GM23338 (cell line): ENCODE data around the gene TSPOAP1. TPM values are rescaled to one million over a fixed set of nuclear protein-coding genes. Genes with fewer than 3 reads are reported as not detected.

Experiments used
- ATAC-seq: fragments of 200-7000 bp; cut with Tn5 transposase; 3 replicates; pipeline ENCODE4 v1.9.1; 2020
- DNase-seq: peaks from one replicate; pipeline ENCODE4 v3.0.0-alpha.2; 2015; ENCODE audit warnings: low spot score
- H2AFZ ChIP-seq: fragments of 200-600 bp; sonication (generic); 2 replicates; pipeline ENCODE4 v1.8.0; 2016; ENCODE audit warnings: antibody characterized with exemption, mild to moderate bottlenecking, moderate library complexity
- H3F3A ChIP-seq: fragments of 200-600 bp; sonication (generic); replicated peaks from 2 replicates; pipeline ENCODE4 v1.8.0; 2017; ENCODE audit warnings: antibody characterized with exemption, mixed run types, low read depth
- H3K27ac ChIP-seq: fragments of 200-600 bp; sonication (generic); 2 replicates; pipeline ENCODE4 v1.6.1; 2016; ENCODE audit warnings: low read depth
- H3K27me3 ChIP-seq: fragments of 200-600 bp; sonication (generic); 2 replicates; pipeline ENCODE4 v1.8.0; 2016; ENCODE audit warnings: mild to moderate bottlenecking, mixed run types, moderate library complexity; ENCODE audit not compliant: insufficient read depth
- H3K36me3 ChIP-seq: fragments of 200-600 bp; sonication (generic); 2 replicates; pipeline ENCODE4 v1.8.0; 2016; ENCODE audit warnings: mild to moderate bottlenecking; ENCODE audit not compliant: insufficient read depth
- H3K4me1 ChIP-seq: fragments of 200-600 bp; sonication (generic); 2 replicates; pipeline ENCODE4 v1.8.0; 2016; ENCODE audit warnings: mild to moderate bottlenecking, moderate library complexity; ENCODE audit not compliant: insufficient read depth
- H3K4me2 ChIP-seq: fragments of 200-600 bp; sonication (generic); 2 replicates; pipeline ENCODE4 v1.7.1; 2017; ENCODE audit warnings: mixed run types
- H3K4me3 ChIP-seq: fragments of 200-600 bp; sonication (generic); 2 replicates; pipeline ENCODE4 v1.6.1; 2016; ENCODE audit warnings: mixed run types
- H3K79me2 ChIP-seq: fragments of 200-600 bp; sonication (generic); replicated peaks from 2 replicates; pipeline ENCODE4 v1.8.0; 2017; ENCODE audit warnings: mild to moderate bottlenecking; ENCODE audit not compliant: insufficient read depth
- H3K9me2 ChIP-seq: fragments of 200-600 bp; sonication (generic); 2 replicates; pipeline ENCODE4 v1.8.0; 2017; ENCODE audit not compliant: insufficient read depth
- H4K20me1 ChIP-seq: fragments of 200-600 bp; sonication (generic); replicated peaks from 2 replicates; pipeline ENCODE4 v1.8.0; 2017; ENCODE audit warnings: mild to moderate bottlenecking; ENCODE audit not compliant: insufficient read depth
- H3K27ac Mint-ChIP-seq: 2 replicates; pipeline ENCODE4 v1.8.0; 2020; ENCODE audit warnings: inconsistent platforms, mild to moderate bottlenecking, moderate library complexity, mixed read lengths
- H3K27me3 Mint-ChIP-seq: 3 replicates; pipeline ENCODE4 v1.8.0; 2022; ENCODE audit warnings: low read depth, mild to moderate bottlenecking, moderate library complexity, mixed read lengths, inconsistent platforms; ENCODE audit not compliant: insufficient read depth, poor library complexity
- H3K36me3 Mint-ChIP-seq: 3 replicates; pipeline ENCODE4 v1.8.0; 2021; ENCODE audit warnings: low read depth, mild to moderate bottlenecking, inconsistent platforms, moderate library complexity, mixed read lengths
- H3K4me1 Mint-ChIP-seq: 3 replicates; pipeline ENCODE4 v1.8.0; 2020; ENCODE audit warnings: mild to moderate bottlenecking, inconsistent platforms, mixed read lengths
- H3K4me3 Mint-ChIP-seq: 3 replicates; pipeline ENCODE4 v1.8.0; 2021; ENCODE audit warnings: moderate library complexity, mild to moderate bottlenecking, inconsistent platforms, mixed read lengths
- H3K9me3 Mint-ChIP-seq: 3 replicates; pipeline ENCODE4 v1.8.0; 2020; ENCODE audit warnings: moderate library complexity, mild to moderate bottlenecking, inconsistent platforms, mixed read lengths
- CREB1 ChIP-seq: fragments of 250-450 bp; sonication (Bioruptor Pico); IDR thresholded peaks from 2 replicates; pipeline ENCODE4 v1.5.0; 2020; ENCODE audit warnings: low read depth, mild to moderate bottlenecking, moderate library complexity
- EZH2phosphoT487 ChIP-seq: fragments of 200-600 bp; sonication (generic); IDR thresholded peaks from one replicate; pipeline ENCODE4 v1.8.1; 2018; ENCODE audit warnings: antibody characterized with exemption; ENCODE audit not compliant: unreplicated experiment
- JUNB ChIP-seq: IDR thresholded peaks from one replicate; pipeline ENCODE4 v1.6.1; 2016; ENCODE audit warnings: antibody characterized with exemption; ENCODE audit not compliant: unreplicated experiment
- NANOG ChIP-seq: IDR thresholded peaks from 2 replicates; pipeline ENCODE4 v1.6.1; 2016; ENCODE audit warnings: antibody characterized with exemption, borderline replicate concordance
- POLR2AphosphoS5 ChIP-seq: IDR thresholded peaks from 2 replicates; pipeline ENCODE4 v1.6.1; 2016; ENCODE audit warnings: antibody characterized with exemption, low read depth
- STAT1 ChIP-seq: IDR thresholded peaks from one replicate; pipeline ENCODE4 v1.6.1; 2016; ENCODE audit warnings: antibody characterized with exemption; ENCODE audit not compliant: unreplicated experiment
- ZNF114 ChIP-seq: fragments of 250-450 bp; sonication (Bioruptor Pico); IDR thresholded peaks from 2 replicates; pipeline ENCODE4 v1.5.0; 2020; ENCODE audit warnings: mild to moderate bottlenecking, moderate library complexity
- ZNF331 ChIP-seq: fragments of 250-450 bp; sonication (Bioruptor Pico); IDR thresholded peaks from 2 replicates; pipeline ENCODE4 v1.5.0; 2020; ENCODE audit warnings: low read depth, mild to moderate bottlenecking, moderate library complexity
- polyA plus RNA-seq: library from polyadenylated mRNA; unstranded; fragments of >200 nt; fragmentation: Nextera tagmentation; extraction: Ambion mirVana; gene quantifications from 2 replicates; pipeline ENCODE4 v1.2.1, GENCODE V29; 2016
- total RNA-seq: library from RNA; depleted of rRNA; stranded (reverse); fragments of >200 nt; shearing (Covaris generic); gene quantifications from 2 replicates; pipeline ENCODE4 v1.2.3, GENCODE V29; 2014
- TF ChIP-seq, protein P1 (sequence below): IDR thresholded peaks from one replicate; pipeline ENCODE4 v1.6.1; 2018; ENCODE audit warnings: antibody characterized with exemption; ENCODE audit not compliant: unreplicated experiment
- TF ChIP-seq, protein P2 (sequence below): fragments of 250-450 bp; sonication (Bioruptor Pico); IDR thresholded peaks from 2 replicates; pipeline ENCODE4 v1.5.0; 2020; ENCODE audit warnings: mild to moderate bottlenecking, moderate library complexity
- TF ChIP-seq, protein P3 (sequence below): IDR thresholded peaks from 2 replicates; pipeline ENCODE4 v1.6.1; 2016; ENCODE audit warnings: antibody characterized with exemption

The TSPOAP1 gene
- total and polyA plus RNA-seq, 2 experiments from 2014 or later = 7.3 to 11.8 TPM

DNA sequence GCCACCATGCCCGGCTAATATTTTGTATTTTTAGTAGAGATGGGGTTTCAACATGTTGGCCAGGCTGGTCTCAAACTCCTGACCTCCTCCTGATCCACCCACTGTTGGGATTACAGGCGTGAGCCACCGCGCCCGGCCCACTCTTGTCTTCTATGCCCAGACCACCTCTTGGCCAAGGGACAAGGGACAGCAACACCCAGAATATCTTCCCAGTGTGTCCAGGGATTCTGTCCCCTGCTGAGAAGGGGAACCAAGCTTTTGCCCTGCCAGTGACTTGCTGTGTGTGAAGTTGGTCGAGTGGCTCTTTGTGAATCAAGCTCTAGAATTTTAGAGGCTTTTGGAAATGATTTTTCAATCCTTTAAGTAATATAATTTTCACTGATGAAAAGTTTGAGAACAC lies 46.2 kb downstream of the TSPOAP1 start:
- Mint-ChIP-seq H3K27me3 (peaks cover 20% of the 10 kb centered on the region), H3K9me3 (no peaks in the 10 kb centered on the region), H3K4me3 (no peak overlapping the region), H3K4me1 (peaks cover 25% of the 10 kb centered on the region), H3K36me3 (no peaks in the 10 kb centered on the region), H3K27ac (no peak overlapping the region)
- H3K27me3 ChIP-seq = peaks cover 30% of the 10 kb centered on the region
- H2AFZ ChIP-seq = no peak overlapping the region
- H3F3A ChIP-seq = no peaks in the 10 kb centered on the region
- H3K4me2 ChIP-seq = no peak overlapping the region
- TF ChIP-seq POLR2AphosphoS5 (no peak), JUNB (no peak), STAT1 (no peak), NANOG (no peak), CREB1 (CRISPR knock-in tag) (no peak), ZNF331 (CRISPR knock-in tag) (no peak), EZH2phosphoT487 (no peak), ZNF114 (CRISPR knock-in tag) (no peak)
- TF ChIP-seq, protein P1, sequence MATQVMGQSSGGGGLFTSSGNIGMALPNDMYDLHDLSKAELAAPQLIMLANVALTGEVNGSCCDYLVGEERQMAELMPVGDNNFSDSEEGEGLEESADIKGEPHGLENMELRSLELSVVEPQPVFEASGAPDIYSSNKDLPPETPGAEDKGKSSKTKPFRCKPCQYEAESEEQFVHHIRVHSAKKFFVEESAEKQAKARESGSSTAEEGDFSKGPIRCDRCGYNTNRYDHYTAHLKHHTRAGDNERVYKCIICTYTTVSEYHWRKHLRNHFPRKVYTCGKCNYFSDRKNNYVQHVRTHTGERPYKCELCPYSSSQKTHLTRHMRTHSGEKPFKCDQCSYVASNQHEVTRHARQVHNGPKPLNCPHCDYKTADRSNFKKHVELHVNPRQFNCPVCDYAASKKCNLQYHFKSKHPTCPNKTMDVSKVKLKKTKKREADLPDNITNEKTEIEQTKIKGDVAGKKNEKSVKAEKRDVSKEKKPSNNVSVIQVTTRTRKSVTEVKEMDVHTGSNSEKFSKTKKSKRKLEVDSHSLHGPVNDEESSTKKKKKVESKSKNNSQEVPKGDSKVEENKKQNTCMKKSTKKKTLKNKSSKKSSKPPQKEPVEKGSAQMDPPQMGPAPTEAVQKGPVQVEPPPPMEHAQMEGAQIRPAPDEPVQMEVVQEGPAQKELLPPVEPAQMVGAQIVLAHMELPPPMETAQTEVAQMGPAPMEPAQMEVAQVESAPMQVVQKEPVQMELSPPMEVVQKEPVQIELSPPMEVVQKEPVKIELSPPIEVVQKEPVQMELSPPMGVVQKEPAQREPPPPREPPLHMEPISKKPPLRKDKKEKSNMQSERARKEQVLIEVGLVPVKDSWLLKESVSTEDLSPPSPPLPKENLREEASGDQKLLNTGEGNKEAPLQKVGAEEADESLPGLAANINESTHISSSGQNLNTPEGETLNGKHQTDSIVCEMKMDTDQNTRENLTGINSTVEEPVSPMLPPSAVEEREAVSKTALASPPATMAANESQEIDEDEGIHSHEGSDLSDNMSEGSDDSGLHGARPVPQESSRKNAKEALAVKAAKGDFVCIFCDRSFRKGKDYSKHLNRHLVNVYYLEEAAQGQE = no peak
- TF ChIP-seq, protein P2, sequence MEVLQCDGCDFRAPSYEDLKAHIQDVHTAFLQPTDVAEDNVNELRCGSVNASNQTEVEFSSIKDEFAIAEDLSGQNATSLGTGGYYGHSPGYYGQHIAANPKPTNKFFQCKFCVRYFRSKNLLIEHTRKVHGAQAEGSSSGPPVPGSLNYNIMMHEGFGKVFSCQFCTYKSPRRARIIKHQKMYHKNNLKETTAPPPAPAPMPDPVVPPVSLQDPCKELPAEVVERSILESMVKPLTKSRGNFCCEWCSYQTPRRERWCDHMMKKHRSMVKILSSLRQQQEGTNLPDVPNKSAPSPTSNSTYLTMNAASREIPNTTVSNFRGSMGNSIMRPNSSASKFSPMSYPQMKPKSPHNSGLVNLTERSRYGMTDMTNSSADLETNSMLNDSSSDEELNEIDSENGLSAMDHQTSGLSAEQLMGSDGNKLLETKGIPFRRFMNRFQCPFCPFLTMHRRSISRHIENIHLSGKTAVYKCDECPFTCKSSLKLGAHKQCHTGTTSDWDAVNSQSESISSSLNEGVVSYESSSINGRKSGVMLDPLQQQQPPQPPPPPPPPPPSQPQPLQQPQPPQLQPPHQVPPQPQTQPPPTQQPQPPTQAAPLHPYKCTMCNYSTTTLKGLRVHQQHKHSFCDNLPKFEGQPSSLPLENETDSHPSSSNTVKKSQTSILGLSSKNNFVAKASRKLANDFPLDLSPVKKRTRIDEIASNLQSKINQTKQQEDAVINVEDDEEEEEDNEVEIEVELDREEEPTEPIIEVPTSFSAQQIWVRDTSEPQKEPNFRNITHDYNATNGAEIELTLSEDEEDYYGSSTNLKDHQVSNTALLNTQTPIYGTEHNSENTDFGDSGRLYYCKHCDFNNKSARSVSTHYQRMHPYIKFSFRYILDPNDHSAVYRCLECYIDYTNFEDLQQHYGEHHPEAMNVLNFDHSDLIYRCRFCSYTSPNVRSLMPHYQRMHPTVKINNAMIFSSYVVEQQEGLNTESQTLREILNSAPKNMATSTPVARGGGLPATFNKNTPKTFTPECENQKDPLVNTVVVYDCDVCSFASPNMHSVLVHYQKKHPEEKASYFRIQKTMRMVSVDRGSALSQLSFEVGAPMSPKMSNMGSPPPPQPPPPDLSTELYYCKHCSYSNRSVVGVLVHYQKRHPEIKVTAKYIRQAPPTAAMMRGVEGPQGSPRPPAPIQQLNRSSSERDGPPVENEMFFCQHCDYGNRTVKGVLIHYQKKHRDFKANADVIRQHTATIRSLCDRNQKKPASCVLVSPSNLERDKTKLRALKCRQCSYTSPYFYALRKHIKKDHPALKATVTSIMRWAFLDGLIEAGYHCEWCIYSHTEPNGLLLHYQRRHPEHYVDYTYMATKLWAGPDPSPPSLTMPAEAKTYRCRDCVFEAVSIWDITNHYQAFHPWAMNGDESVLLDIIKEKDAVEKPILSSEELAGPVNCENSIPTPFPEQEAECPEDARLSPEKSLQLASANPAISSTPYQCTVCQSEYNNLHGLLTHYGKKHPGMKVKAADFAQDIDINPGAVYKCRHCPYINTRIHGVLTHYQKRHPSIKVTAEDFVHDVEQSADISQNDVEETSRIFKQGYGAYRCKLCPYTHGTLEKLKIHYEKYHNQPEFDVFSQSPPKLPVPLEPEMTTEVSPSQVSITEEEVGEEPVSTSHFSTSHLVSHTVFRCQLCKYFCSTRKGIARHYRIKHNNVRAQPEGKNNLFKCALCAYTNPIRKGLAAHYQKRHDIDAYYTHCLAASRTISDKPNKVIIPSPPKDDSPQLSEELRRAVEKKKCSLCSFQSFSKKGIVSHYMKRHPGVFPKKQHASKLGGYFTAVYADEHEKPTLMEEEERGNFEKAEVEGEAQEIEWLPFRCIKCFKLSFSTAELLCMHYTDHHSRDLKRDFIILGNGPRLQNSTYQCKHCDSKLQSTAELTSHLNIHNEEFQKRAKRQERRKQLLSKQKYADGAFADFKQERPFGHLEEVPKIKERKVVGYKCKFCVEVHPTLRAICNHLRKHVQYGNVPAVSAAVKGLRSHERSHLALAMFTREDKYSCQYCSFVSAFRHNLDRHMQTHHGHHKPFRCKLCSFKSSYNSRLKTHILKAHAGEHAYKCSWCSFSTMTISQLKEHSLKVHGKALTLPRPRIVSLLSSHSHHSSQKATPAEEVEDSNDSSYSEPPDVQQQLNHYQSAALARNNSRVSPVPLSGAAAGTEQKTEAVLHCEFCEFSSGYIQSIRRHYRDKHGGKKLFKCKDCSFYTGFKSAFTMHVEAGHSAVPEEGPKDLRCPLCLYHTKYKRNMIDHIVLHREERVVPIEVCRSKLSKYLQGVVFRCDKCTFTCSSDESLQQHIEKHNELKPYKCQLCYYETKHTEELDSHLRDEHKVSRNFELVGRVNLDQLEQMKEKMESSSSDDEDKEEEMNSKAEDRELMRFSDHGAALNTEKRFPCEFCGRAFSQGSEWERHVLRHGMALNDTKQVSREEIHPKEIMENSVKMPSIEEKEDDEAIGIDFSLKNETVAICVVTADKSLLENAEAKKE (CRISPR knock-in tag) = no peak
- TF ChIP-seq, protein P3, sequence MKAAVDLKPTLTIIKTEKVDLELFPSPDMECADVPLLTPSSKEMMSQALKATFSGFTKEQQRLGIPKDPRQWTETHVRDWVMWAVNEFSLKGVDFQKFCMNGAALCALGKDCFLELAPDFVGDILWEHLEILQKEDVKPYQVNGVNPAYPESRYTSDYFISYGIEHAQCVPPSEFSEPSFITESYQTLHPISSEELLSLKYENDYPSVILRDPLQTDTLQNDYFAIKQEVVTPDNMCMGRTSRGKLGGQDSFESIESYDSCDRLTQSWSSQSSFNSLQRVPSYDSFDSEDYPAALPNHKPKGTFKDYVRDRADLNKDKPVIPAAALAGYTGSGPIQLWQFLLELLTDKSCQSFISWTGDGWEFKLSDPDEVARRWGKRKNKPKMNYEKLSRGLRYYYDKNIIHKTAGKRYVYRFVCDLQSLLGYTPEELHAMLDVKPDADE = no peak
- no peak for ATAC-seq
- H4K20me1 ChIP-seq = no peaks in the 10 kb centered on the region
- no peak overlapping the region for H3K4me3 ChIP-seq
- H3K79me2 ChIP-seq = no peaks in the 10 kb centered on the region
- no peak for DNase-seq
- peaks cover 20% of the 10 kb centered on the region; the same call in 1 of the 2 replicates for H3K4me1 ChIP-seq
- no peak overlapping the region for H3K27ac ChIP-seq
- no peaks in the 10 kb centered on the region for H3K36me3 ChIP-seq
- H3K9me2 ChIP-seq = peaks cover 5% of the 10 kb centered on the region; the same call in 1 of the 2 replicates
